Measurements from ENCODE around the gene NXF2. TPM values are rescaled to one million over a fixed set of nuclear protein-coding genes. Genes with fewer than 3 reads are reported as not detected.
"Not testable (repeated sequence)": the region's sequence is repeated elsewhere in the genome, so short reads cannot be mapped to it uniquely, and the experiment has no call there.

Gene NXF2, protein sequence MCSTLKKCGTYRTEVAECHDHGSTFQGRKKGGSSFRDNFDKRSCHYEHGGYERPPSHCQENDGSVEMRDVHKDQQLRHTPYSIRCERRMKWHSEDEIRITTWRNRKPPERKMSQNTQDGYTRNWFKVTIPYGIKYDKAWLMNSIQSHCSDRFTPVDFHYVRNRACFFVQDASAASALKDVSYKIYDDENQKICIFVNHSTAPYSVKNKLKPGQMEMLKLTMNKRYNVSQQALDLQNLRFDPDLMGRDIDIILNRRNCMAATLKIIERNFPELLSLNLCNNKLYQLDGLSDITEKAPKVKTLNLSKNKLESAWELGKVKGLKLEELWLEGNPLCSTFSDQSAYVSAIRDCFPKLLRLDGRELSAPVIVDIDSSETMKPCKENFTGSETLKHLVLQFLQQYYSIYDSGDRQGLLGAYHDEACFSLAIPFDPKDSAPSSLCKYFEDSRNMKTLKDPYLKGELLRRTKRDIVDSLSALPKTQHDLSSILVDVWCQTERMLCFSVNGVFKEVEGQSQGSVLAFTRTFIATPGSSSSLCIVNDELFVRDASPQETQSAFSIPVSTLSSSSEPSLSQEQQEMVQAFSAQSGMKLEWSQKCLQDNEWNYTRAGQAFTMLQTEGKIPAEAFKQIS
- not detected for total RNA-seq
- under 1 TPM in 2 of 3 donors, not detected in 1; 0.24 to 0.32 TPM for polyA plus RNA-seq
- long read RNA-seq, donor 1, result 0 reads
- long read RNA-seq, donor 2, result 0 reads
- long read RNA-seq, donor 3, result 0 reads
- long read RNA-seq, donor 4, result 0 reads
- long read RNA-seq, donor 5, result 0 reads
- long read RNA-seq, donor 6, result 0 reads
- long read RNA-seq, donor 7, result 0 reads
- long read RNA-seq, donor 8, result 0 reads
- long read RNA-seq, donor 9, result 0 reads
- long read RNA-seq, donor 10, result 0 reads

DNA sequence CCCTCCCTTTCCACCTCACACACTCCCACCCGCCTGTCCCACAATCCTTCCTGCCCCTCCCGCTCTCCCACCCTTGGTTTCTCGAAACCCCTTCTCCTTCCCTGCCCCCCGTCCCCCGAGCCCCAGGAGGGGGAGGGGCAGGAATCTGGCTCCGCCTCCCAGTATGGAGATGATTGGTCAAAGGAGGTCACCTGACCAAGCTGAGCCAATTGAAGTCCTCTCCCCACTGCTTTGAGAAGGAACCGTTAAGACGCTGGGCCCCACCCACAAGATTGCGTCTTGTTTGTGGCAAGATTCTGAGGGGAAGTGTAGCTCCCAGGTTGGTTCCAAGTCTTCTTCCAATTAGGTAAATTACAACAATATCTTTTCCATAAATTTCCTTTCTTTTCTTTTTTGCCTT is at the start of gene NXF2:
Gene NXF2 (plus strand): TSS at position 275 of the 400 bp plus-strand sequence. CDS start 59,912 bp downstream, outside the sequence.
- H3K27ac ChIP-seq; H3K9me3 ChIP-seq (replicated peaks in 1 of 3); intact Hi-C loops (cut with DNase I); H3K27me3 ChIP-seq; H3K36me3 ChIP-seq (replicated peaks in 1 of 2); DNase-seq; H3K4me1 ChIP-seq (replicated peaks in 1 of 2); H3K4me3 ChIP-seq: not testable (repeated sequence)
- WGBS, 4 donors, result no CpG with 5 or more reads among the region's 9 CpGs

DNA sequence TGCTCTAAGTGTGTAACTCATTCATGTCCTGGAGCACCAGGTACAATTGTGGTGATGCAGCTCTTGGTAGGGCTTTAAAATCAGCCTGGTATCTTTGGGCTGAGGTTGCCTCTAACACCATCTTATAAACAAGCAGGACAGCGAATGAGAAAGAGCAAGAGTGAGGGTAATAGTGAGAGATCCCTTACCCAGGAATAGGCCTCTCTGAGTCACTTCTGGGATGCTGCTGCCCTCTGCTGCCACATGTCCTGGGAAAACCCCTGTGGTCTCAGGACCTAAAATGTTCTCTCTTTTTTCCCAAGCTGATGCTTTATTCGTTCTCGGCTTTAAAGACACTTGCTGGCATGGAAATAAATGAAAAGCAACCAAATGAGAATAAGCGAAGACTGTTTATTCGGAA is 39.0 kb upstream of the NXF2 start:
- intact Hi-C loops (cut with DNase I); H3K27me3 ChIP-seq; H3K36me3 ChIP-seq (replicated peaks in 1 of 2); H3K9me3 ChIP-seq (replicated peaks in 1 of 3); H3K4me1 ChIP-seq (replicated peaks in 1 of 2); H3K4me3 ChIP-seq; H3K27ac ChIP-seq; DNase-seq: not testable (repeated sequence)
- no CpG with 5 or more reads among the region's 5 CpGs for WGBS, 4 donors

DNA sequence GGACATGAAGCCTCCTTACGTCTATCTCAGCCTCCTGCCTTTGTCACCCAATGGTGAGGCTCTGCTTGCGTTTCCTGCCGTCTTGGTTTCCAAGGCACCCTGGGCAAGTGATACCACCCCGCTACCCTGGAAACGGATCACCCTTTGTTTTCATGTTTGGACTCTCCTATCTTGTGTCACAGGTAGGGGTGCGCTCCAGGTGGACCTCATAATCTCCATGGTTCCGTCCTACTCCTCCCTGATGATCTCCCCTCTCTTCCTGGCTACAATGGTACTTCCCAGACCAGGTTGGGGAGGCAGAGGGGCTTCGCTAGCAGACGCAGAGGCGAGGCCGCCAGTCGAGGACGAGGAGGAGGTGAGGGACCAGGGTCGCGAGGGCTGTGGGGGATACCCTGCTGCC is 32.0 kb upstream of the NXF2 start, which contains the start of gene TCP11X1:
Gene TCP11X1 (plus strand): TSS at position 316 of the 400 bp plus-strand sequence.
- no CpG with 5 or more reads among the region's 15 CpGs for WGBS, 4 donors
- H3K36me3 ChIP-seq (replicated peaks in 1 of 2); H3K9me3 ChIP-seq (replicated peaks in 1 of 3); intact Hi-C loops (cut with DNase I); H3K27ac ChIP-seq; H3K27me3 ChIP-seq; DNase-seq; H3K4me1 ChIP-seq (replicated peaks in 1 of 2); H3K4me3 ChIP-seq: not testable (repeated sequence)

DNA sequence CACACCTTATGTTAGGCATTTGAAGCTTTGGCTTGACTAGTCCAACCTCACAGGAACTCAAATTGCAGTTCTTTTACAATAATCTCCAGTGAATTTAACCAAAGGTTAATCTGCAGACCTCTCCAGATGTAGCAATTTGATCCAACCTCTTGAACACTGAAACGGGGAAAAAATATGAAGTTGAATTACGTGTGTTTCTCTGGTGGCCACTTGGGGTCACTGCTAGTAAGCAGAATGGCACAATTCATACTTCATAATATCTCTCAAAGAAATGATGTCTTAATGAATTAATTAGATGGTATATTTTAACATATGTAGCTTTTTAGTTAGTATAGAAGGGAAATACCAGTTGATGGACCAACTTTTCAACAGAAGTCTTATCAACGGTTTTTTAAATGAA is 30.5 kb upstream of the NXF2 start:
- intact Hi-C loops (cut with DNase I); H3K27ac ChIP-seq; DNase-seq; H3K27me3 ChIP-seq; H3K4me3 ChIP-seq; H3K36me3 ChIP-seq (replicated peaks in 1 of 2); H3K4me1 ChIP-seq (replicated peaks in 1 of 2); H3K9me3 ChIP-seq (replicated peaks in 1 of 3): not testable (repeated sequence)
- WGBS, 4 donors, result no CpG with 5 or more reads among the region's 3 CpGs

DNA sequence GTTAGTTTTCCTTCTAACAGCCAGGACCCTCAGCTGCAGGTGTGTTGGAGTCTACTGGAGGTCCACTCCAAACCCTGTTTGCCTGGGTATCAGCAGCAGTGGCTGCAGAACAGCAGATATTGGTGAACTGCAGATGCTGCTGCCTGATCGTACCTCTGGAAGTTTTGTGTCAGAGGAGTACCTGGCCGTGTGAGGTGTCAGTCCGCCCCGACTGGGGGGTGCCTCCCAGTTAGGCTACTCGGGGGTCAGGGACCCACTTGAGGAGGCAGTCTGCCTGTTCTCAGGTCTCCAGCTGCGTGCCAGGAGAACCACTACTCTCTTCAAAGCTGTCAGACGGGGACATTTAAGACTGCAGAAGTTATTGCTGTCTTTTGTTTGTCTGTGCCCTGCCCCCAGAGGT is 11.3 kb upstream of the NXF2 start:
- H3K4me1 ChIP-seq (replicated peaks in 1 of 2); H3K9me3 ChIP-seq (replicated peaks in 1 of 3); intact Hi-C loops (cut with DNase I); H3K36me3 ChIP-seq (replicated peaks in 1 of 2); H3K27me3 ChIP-seq; H3K27ac ChIP-seq; H3K4me3 ChIP-seq: not testable (repeated sequence)
- DNase-seq, result peak in 1 of 7 donors; percentile 3
- WGBS, 4 donors, result 71 to 82% methylated on average over 5 of the region's 7 CpGs; no CpG with 5 or more reads in 2 of the 4 donors

DNA sequence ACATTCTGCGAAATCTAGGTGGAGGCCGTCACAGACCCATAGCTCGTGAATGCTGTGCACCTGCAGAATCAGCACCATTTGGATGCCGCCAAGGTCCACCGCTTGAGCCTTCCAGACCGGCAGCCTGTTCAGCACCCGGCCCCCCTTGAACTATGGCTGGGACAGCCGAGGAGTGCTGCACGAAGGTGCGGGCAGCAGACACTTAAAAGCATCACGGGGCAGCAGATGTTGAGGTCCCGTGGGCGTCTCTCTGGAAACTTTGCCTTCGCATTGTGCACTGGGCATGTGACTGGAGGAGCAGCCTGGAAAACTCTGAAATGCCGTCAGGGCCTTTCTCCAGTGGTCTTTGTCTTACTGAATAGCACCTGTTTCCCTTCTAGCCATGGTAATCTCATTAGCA is 6.7 kb upstream of the NXF2 start:
- H3K4me1 ChIP-seq (replicated peaks in 1 of 2); H3K36me3 ChIP-seq (replicated peaks in 1 of 2); H3K4me3 ChIP-seq; DNase-seq; H3K27me3 ChIP-seq; H3K9me3 ChIP-seq (replicated peaks in 1 of 3); H3K27ac ChIP-seq; intact Hi-C loops (cut with DNase I): not testable (repeated sequence)
- 71 to 81% (median 80%) methylated on average over 7 to 9 of the region's 15 CpGs for WGBS, 4 donors

DNA sequence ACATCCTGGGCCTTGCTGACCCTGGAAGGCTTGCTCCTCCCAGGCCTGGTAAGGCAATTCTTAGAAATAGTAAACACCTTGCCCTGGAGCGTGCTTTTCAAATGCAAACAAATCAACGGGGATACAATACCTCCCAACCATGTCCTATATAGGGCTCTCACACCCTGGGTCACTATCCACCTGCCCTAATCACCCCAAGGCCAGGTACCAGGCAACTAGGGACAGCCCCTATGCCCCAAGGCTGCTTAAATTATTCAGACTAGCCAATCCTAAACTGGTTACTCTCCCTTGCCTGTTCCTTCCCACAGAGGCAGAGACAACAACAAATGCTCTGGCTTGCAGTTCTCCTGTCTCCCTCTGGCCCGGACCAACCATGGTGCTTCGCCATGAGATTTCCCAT is 25.3 kb downstream of the NXF2 start:
- intact Hi-C loops (cut with DNase I); H3K36me3 ChIP-seq (replicated peaks in 1 of 2); H3K27me3 ChIP-seq; H3K27ac ChIP-seq; H3K4me3 ChIP-seq; H3K4me1 ChIP-seq (replicated peaks in 1 of 2); DNase-seq; H3K9me3 ChIP-seq (replicated peaks in 1 of 3): not testable (repeated sequence)
- WGBS, 4 donors, result no CpG with 5 or more reads among the region's 4 CpGs
